ENCODE results near the gene GAS7.
A peak's percentile ranks its signal among the peaks of the same experiment; 100 is the strongest.

GAS7 gene

GRCh38 chr17:9905902-9906301, 292.5 kb downstream of the GAS7 start:
- DNase-seq: peak; percentile 59

GRCh38 chr17:9905078-9905415, 293.4 kb downstream of the GAS7 start, which contains the start of gene RCVRN:
RCVRN (minus strand) TSS chr17:9905271; CDS start chr17:9905180, 91 bp downstream.
- no peak for DNase-seq

GRCh38 chr17:9904277-9905077, 293.9 kb downstream of the GAS7 start:
- no peak for DNase-seq

GRCh38 chr17:9902120-9902519, 296.3 kb downstream of the GAS7 start:
- no peak for DNase-seq

- DNase-seq: no peak
These were observed 297.6 kb downstream of the GAS7 start for GRCh38 chr17:9900784-9901183.

GRCh38 chr17:9900044-9900594, 298.3 kb downstream of the GAS7 start:
- no peak for DNase-seq

GRCh38 chr17:9899280-9900043, 298.9 kb downstream of the GAS7 start:
- no peak for DNase-seq

GRCh38 chr17:9898812-9899211, 299.6 kb downstream of the GAS7 start:
- no peak for DNase-seq

GRCh38 chr17:9897372-9897968, 300.9 kb downstream of the GAS7 start:
- DNase-seq: no peak

GRCh38 chr17:9895923-9896322, 302.5 kb downstream of the GAS7 start:
- no peak for DNase-seq

GRCh38 chr17:9894231-9894630, 304.2 kb downstream of the GAS7 start:
- no peak for DNase-seq

- DNase-seq: no peak
These were observed 304.9 kb downstream of the GAS7 start for GRCh38 chr17:9893411-9894012.

- peak; percentile 39 for DNase-seq
These were observed 308.3 kb downstream of the GAS7 start for GRCh38 chr17:9890124-9890523.

- DNase-seq: no peak
These were observed 310.9 kb downstream of the GAS7 start for GRCh38 chr17:9887508-9887907.

GRCh38 chr17:9886141-9886930, 312.1 kb downstream of the GAS7 start:
- no peak for DNase-seq

- DNase-seq: no peak
These were observed 315.0 kb downstream of the GAS7 start for GRCh38 chr17:9883451-9883850.

- no peak for DNase-seq
These were observed 317.8 kb downstream of the GAS7 start for GRCh38 chr17:9880582-9880999.

- DNase-seq: no peak
These were observed 319.4 kb downstream of the GAS7 start for GRCh38 chr17:9878786-9879525.

- DNase-seq: no peak
These were observed 320.1 kb downstream of the GAS7 start for GRCh38 chr17:9878356-9878755.

GRCh38 chr17:9875441-9875840, 323.0 kb downstream of the GAS7 start:
- no peak for DNase-seq

GRCh38 chr17:9874722-9875121, 323.7 kb downstream of the GAS7 start:
- no peak for DNase-seq

- no peak for DNase-seq
These were observed 325.6 kb downstream of the GAS7 start for GRCh38 chr17:9872852-9873251.

All from activated CD4-positive, alpha-beta T cell treated with anti-CD3 and anti-CD28 coated beads for 48 hours (primary cell).